ENCODE results near the gene NNMT. TPM values are rescaled to one million over a fixed set of nuclear protein-coding genes. Genes with fewer than 3 reads are reported as not detected.

NNMT gene
- total RNA-seq, 2 experiments from 2014 or later = not detected

- no peak for DNase-seq (ENCODE audit: low spot score)
- Histone ChIP-seq H4K20me1 (ENCODE audit: insufficient read depth, low read length) (no peaks in the 10 kb centered on the region), H3K9me3 (ENCODE audit: low read length) (no peaks in the 10 kb centered on the region), H2AFZ (ENCODE audit: low read length) (no peak overlapping the region), H3K36me3 (ENCODE audit: insufficient read depth, low read length) (no peaks in the 10 kb centered on the region), H3K79me2 (ENCODE audit: insufficient read depth, low read depth, low read length) (no peaks in the 10 kb centered on the region), H3K27ac (ENCODE audit: low read depth, low read length, poor library complexity, severe bottlenecking) (no peak overlapping the region), H3K4me2 (ENCODE audit: low read length) (no peak overlapping the region), H3K4me3 (ENCODE audit: low read depth, low read length, poor library complexity, severe bottlenecking) (no peak overlapping the region), H3K9me2 (ENCODE audit: insufficient read depth, low read length) (no peaks in the 10 kb centered on the region), H3K4me1 (ENCODE audit: insufficient read depth, low read length, poor library complexity, severe bottlenecking) (no peaks in the 10 kb centered on the region)
- ChIA-PET CTCF (ENCODE audit: unreplicated experiment) (no interaction called here), POLR2A (no interaction called here)
- intact Hi-C loops (cut with micrococcal nuclease; ENCODE audit: unreplicated experiment) = no loop called here
- no peak for TF ChIP-seq EZH2phosphoT487 (IDR thresholded peaks at IDR 0.05; ENCODE audit: borderline replicate concordance, low read depth, low read length)
- no peak for TF ChIP-seq CTCF (conservative IDR thresholded peaks at IDR 0.05; ENCODE audit: low read length)
- BruUV-seq (replicated peaks) = no TSS peak
These were observed 66.8 kb downstream of the NNMT start for GRCh38 chr11:114362958-114363357.

Other genes with a start within 250 kb of the NNMT start
- gene ZBTB16, start 236.7 kb upstream of the NNMT start, total RNA-seq (2014; rRNA removed; shearing (Covaris generic)) = 0.03 TPM in 1 of 2 replicates, not detected in the other
- not detected in 2 replicates for gene ZBTB16, start 236.7 kb upstream of the NNMT start, total RNA-seq (2022)
- gene C11orf71, start 104.1 kb downstream of the NNMT start, total RNA-seq (2014; rRNA removed; shearing (Covaris generic)) = 13.5 and 28.7 TPM in 2 replicates
- 12.8 and 13.2 TPM in 2 replicates for gene C11orf71, start 104.1 kb downstream of the NNMT start, total RNA-seq (2022)
- 21.3 and 28.6 TPM in 2 replicates for gene RBM7, start 104.3 kb downstream of the NNMT start, total RNA-seq (2014; rRNA removed; shearing (Covaris generic))
- 26.3 and 28.6 TPM in 2 replicates for gene RBM7, start 104.3 kb downstream of the NNMT start, total RNA-seq (2022)
- 59.9 and 69.3 TPM in 2 replicates for gene REXO2, start 143.1 kb downstream of the NNMT start, total RNA-seq (2014; rRNA removed; shearing (Covaris generic))
- gene REXO2, start 143.1 kb downstream of the NNMT start, total RNA-seq (2022) = 65.0 and 69.3 TPM in 2 replicates